Lower leg skin (tissue), 3 donors: ENCODE measurements around the gene GOLGA5.

Experiments
- CTCF ChIP-seq, 3 donors: fragments of 450-650 bp; IDR thresholded peaks; one replicate each; pipeline ENCODE4 v1.5.1; 2016; ENCODE audit warnings: antibody characterized with exemption in 3 of 3, mild to moderate bottlenecking in 3 of 3, moderate library complexity in 2 of 3
- POLR2A ChIP-seq, 2 donors: fragments of 450-650 bp; IDR thresholded peaks; one replicate each; pipeline ENCODE4 v1.6.1; 2016 to 2017; ENCODE audit warnings: antibody characterized with exemption in 2 of 2, mild to moderate bottlenecking in 1 of 2, moderate library complexity in 1 of 2

GRCh38 chr14:92754966-92755365, 39.1 kb upstream of the GOLGA5 start:
- no peak for TF ChIP-seq POLR2A (IDR thresholded peaks at IDR 0.05)
- TF ChIP-seq CTCF (IDR thresholded peaks at IDR 0.05) = no peak
